Activated T-helper 17 cell treated with anti-CD3 and anti-CD28 coated beads, Interleukin-2, amount 50 U/mL, for 72 hours (primary cell): Measurements from ENCODE around the gene GPC5. TPM values are rescaled to one million over a fixed set of nuclear protein-coding genes. Genes with fewer than 3 reads are reported as not detected.

Experiments used
- ATAC-seq: fragments of 150-1000 bp; cut with Tn5 transposase; replicated peaks from 2 replicates; pipeline ENCODE4 v1.10.0; 2021; ENCODE audit warnings: mild to moderate bottlenecking, moderate library complexity
- H3K27ac Mint-ChIP-seq: one replicate; pipeline ENCODE4 v1.8.0; 2022; ENCODE audit warnings: mixed read lengths
- H3K27me3 Mint-ChIP-seq: one replicate; pipeline ENCODE4 v1.8.0; 2022; ENCODE audit warnings: mixed read lengths
- H3K36me3 Mint-ChIP-seq: one replicate; pipeline ENCODE4 v1.8.0; 2022; ENCODE audit warnings: low read depth, mild to moderate bottlenecking, mixed read lengths
- H3K4me1 Mint-ChIP-seq: one replicate; pipeline ENCODE4 v1.8.0; 2022; ENCODE audit warnings: mixed read lengths
- H3K4me3 Mint-ChIP-seq: one replicate; pipeline ENCODE4 v1.8.0; 2022; ENCODE audit warnings: mild to moderate bottlenecking, mixed read lengths
- H3K9me3 Mint-ChIP-seq: one replicate; pipeline ENCODE4 v1.8.0; 2022; ENCODE audit warnings: mixed read lengths
- total RNA-seq, 2 donors: library from RNA; stranded (reverse); gene quantifications; one replicate each; pipeline ENCODE4 v1.2.3, GENCODE V29; 2022

Gene GPC5
- total RNA-seq, 2 donors from 2014 or later, result 0.09 to 0.29 TPM

DNA sequence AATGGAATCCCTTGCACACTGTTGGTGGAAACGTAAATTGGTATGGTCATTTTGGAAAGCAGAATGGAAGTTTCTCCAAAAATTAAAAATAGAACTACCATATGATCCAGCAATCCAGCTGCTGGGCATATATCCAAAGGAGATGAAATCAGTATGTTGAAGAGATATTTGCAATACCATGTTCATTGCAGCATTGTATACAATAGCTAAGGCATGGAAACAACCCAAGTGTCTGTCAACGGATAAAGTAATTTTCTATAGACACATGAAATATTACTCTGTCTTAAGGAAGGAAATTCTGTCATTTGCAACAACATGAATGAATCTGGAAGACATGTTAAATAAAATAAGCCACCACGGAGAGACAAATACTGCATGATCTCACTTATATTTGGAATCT, 124.7 kb downstream of the GPC5 start:
- Mint-ChIP-seq H3K4me3 (no peak overlapping the region), H3K4me1 (no peaks in the 10 kb centered on the region), H3K27ac (no peak overlapping the region), H3K27me3 (no peaks in the 10 kb centered on the region), H3K36me3 (no peaks in the 10 kb centered on the region), H3K9me3 (no peaks in the 10 kb centered on the region)
- ATAC-seq, result no peak

DNA sequence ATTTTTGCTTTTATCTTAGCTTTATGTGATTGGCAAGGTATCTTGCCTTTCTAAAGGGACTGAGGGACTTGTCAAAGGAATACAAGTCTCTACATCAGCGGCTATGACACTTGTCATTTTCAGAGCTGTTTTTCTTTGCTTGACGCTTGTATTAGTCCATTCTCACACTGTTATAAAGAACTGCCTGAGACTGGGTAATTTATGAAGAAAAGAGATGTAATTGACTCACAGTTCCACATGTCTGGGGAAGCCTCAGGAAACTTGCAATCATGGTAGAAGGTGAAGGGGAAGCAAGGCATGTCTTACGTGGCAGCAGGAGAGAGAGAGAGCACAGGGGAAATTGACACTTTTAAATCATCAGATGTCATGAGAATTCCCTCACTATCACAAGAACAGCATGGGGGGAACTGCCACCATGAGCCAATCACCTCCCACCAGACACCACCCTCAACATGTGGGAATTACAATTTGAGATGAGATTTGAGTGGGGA, 128.2 kb downstream of the GPC5 start:
- Mint-ChIP-seq H3K27ac (no peak overlapping the region), H3K36me3 (no peaks in the 10 kb centered on the region), H3K9me3 (no peaks in the 10 kb centered on the region), H3K27me3 (no peaks in the 10 kb centered on the region), H3K4me3 (no peak overlapping the region), H3K4me1 (no peaks in the 10 kb centered on the region)
- ATAC-seq, result no peak

DNA sequence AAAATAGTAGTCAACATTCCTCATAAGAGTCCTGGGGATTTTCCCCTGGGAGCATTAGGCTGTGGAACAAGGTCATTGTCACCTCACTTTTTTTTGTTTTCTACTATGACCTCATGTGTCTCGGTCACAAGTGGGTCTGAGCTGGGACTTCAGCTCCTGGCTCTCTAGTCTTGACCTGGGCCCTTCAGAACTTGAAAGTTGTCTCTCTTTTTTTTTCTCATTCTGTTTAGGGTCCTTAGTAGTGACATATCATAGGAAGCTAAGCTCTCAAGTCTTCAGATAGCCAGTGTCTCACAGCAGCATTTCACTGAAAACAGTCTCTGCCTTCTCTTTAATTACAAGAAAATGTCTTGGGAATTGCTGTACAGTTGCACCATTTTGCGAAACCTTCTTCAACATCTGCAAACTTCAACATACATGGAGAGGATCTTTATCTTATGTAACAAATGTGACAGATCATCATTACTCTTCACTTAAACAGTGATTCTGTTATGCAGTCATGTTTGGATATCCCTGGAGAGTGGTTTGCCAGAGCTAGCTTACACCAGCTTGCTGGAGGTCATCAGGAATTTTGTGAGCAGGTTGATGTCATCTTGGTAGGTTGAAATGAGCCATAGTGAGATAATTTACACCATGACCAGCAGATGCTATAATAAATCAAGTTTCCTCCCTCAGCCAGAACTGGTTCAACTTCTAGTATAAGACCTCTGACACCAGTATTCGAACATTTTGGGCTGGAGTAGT, 131.5 kb downstream of the GPC5 start:
- Mint-ChIP-seq H3K4me3 (no peak overlapping the region), H3K9me3 (no peaks in the 10 kb centered on the region), H3K36me3 (no peaks in the 10 kb centered on the region), H3K27me3 (no peaks in the 10 kb centered on the region), H3K27ac (no peak overlapping the region), H3K4me1 (no peaks in the 10 kb centered on the region)
- ATAC-seq, result no peak

DNA sequence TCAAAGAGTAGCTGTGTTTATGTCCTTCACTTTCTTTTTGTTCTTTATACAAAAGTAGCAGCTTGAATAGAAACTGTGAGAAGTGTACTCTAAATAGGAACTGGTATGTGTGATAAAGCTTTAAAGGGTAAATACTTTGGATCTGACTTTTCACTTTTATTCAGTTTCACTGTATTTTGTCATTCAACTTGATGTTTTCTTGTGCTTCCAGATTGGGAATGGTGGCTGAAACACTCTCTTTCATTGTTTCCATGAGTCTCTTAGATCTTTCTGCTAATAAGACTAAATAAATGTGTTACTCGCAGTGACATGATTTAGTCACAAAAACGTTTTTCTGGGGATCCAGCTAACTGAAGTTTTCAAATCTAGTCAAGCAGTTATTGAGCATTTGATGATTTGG, 133.2 kb downstream of the GPC5 start:
- ATAC-seq, result no peak
- Mint-ChIP-seq H3K9me3 (no peaks in the 10 kb centered on the region), H3K36me3 (no peaks in the 10 kb centered on the region), H3K27me3 (no peaks in the 10 kb centered on the region), H3K4me3 (no peak overlapping the region), H3K4me1 (no peaks in the 10 kb centered on the region), H3K27ac (no peak overlapping the region)

DNA sequence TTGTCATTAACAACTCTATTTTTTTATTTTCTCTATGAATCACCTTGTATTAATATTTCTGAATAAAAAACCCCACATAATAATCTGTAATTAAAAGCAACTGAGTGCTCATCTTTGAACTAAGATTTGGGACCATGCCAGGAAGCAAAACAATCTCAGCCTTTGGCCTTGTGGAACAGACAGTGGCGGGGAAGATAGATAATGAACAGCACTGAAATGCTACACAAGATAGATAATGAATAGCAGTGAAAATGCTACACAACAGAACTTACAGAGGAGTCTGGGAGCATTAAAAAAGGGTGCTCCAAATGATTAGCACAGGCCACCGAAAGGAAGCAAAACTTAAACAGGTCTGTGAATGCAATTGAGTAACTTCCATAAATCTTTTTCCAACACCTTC, 134.9 kb downstream of the GPC5 start:
- H3K9me3 Mint-ChIP-seq, result no peaks in the 10 kb centered on the region
- H3K27ac Mint-ChIP-seq, result no peak overlapping the region
- no peaks in the 10 kb centered on the region for H3K27me3 Mint-ChIP-seq
- H3K4me1 Mint-ChIP-seq, result no peaks in the 10 kb centered on the region
- no peak for ATAC-seq
- no peaks in the 10 kb centered on the region for H3K36me3 Mint-ChIP-seq
- no peak overlapping the region for H3K4me3 Mint-ChIP-seq

DNA sequence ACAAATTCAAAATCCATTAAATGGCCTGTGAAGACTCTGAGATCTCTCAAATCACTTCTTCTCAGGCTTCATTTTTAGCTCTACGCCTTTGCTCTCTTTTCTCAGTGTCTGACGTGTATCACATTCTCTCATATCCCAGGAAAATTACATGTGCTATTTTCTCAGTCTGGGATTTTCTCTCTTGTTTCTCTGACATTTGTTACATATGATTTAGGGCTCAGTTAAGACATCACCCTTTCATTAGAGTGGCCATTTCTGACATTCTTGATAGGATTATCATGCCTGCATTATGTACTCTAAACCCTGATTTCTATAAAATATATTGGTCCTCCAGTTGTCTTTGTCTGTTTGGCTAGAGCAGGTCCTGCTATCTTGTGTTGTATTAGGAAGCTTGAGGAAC, 136.6 kb downstream of the GPC5 start:
- Mint-ChIP-seq H3K4me1 (no peaks in the 10 kb centered on the region), H3K4me3 (no peak overlapping the region), H3K36me3 (no peaks in the 10 kb centered on the region), H3K9me3 (no peaks in the 10 kb centered on the region), H3K27ac (no peak overlapping the region), H3K27me3 (no peaks in the 10 kb centered on the region)
- no peak for ATAC-seq

DNA sequence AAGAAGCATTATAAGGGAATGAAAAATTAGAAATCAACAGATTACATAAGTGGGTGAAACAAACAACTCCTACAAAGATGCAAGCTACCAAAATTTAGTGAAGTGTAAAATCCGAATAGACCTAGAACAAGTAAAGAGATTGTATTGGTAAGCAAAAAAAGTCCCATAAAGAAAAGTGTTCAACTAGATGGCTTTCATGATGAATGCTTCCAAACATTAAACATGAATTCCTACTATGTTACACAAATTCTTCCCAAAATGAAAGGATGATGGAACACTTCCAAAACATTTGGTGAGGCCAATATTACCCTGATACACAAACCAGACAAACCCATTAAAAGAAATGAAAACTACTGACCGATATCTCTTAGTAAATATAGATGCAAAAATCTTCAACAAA, 139.0 kb downstream of the GPC5 start:
- no peaks in the 10 kb centered on the region for H3K9me3 Mint-ChIP-seq
- no peaks in the 10 kb centered on the region for H3K36me3 Mint-ChIP-seq
- no peak overlapping the region for H3K27ac Mint-ChIP-seq
- no peaks in the 10 kb centered on the region for H3K4me1 Mint-ChIP-seq
- ATAC-seq, result no peak
- H3K4me3 Mint-ChIP-seq, result no peak overlapping the region
- no peaks in the 10 kb centered on the region for H3K27me3 Mint-ChIP-seq

DNA sequence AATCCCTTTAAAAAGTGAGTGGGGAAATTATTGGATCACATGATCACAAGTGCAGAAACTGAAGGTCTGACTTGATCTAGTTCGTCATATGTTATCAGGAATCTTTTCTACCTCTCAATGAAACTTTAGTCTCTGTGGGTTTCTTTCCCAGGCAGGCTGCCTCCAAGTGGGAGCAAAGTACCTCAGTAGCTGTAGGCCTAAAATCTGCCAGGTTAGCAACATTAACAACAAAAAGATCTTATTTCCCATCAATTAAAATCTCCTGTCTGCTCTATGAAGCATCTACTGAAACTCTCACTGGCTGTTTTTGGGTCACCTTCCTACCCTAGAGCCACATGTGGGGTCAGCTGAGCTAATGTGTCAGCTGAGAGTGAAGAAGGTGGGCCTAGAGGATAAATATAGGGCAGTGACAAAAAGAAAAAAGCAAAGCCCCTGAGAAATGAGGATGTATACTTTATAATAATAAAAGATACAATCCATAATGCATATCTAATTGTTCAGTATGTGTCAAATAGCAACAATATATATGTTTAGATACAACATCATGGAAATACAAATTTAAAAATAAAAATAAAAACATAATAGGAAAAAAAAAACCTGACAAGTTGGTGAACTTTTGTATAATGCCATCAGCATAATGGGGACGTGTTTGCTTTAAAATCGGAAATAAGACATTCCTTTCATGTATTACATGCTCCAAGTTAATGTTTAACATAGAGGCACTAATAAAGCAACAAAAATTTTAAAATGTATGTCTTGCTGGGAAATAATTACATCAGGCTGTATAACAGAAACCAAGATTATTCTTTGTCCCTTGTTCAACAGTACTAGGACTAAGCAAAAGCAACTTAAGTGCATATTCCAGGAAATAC, 141.1 kb downstream of the GPC5 start:
- no peak overlapping the region for H3K27ac Mint-ChIP-seq

DNA sequence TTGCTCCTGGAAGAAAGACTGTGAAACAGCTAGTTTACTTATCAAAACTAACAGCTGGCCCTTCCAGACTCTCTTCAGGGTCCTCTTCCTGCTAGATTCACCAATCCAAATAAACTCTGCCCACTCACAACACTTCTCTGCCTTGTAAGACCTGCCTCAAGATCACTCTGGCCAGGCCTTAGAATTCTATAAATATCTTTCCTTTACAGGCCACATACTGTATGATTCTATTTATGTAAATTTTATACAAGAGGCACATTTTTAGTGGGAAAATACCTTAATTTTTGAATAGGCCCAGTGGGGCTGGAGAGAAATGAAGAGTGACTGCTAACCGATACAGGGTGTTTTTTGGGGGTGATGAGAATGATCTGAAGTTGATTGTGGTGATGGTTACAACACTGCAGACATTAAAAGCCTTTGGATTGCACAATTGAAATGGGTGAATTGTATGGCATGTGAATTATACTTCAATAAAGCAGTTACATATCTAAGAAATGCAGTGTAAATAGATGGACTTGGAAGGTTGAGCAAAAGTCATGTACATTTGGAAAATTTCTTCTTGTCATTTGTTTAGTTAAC, 141.8 kb downstream of the GPC5 start:
- no peaks in the 10 kb centered on the region for H3K9me3 Mint-ChIP-seq
- no peaks in the 10 kb centered on the region for H3K4me1 Mint-ChIP-seq
- H3K27me3 Mint-ChIP-seq, result no peaks in the 10 kb centered on the region
- H3K36me3 Mint-ChIP-seq, result no peaks in the 10 kb centered on the region
- H3K4me3 Mint-ChIP-seq, result no peak overlapping the region
- H3K27ac Mint-ChIP-seq, result no peak overlapping the region
- ATAC-seq, result no peak

More for the DNA sequence above, 141.1 kb downstream of the GPC5 start:
- Mint-ChIP-seq H3K9me3 (no peaks in the 10 kb centered on the region), H3K36me3 (no peaks in the 10 kb centered on the region), H3K27me3 (no peaks in the 10 kb centered on the region), H3K4me1 (no peaks in the 10 kb centered on the region), H3K4me3 (no peak overlapping the region)
- ATAC-seq, result no peak

DNA sequence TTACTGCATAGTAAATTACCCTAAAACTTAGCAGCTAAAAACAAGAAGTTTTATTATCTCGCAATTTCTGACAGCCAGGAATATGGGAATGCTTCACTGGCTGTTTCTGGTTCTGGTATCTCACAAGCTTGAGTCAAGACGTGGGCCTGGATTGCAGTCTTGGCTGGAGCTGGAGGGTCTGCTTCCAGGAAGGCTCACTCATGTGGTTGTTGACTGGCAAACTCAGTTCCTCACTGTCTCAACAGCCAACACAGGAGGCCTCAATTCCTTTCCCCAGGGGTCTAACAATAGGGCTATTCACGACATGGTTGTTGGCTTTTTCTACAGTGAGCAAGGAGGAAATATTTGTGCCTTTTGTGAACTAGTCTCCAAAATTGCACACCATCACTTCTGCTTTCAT, 146.3 kb downstream of the GPC5 start:
- Mint-ChIP-seq H3K4me3 (no peak overlapping the region), H3K27me3 (no peaks in the 10 kb centered on the region), H3K9me3 (peaks cover 5% of the 10 kb centered on the region), H3K36me3 (no peaks in the 10 kb centered on the region), H3K4me1 (no peaks in the 10 kb centered on the region), H3K27ac (no peak overlapping the region)
- ATAC-seq, result no peak

DNA sequence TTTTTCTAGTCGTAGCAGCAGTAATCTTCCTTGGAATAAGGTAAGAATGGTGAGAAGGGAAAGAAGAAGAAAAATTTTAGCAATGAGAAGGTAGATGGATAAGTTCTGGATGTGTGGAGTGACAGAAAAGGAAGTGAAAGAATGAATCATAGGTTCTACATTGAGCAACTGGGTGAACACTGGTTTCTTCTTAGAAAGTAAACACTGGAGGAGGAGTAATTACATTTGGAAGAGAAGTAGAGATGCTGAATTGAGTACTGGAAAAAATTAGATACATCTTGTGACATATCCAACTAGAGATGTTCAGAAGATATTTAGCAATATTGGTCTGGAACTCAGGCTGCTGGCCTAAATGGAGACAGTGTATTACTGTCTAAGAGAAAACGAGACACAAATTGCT, 148.5 kb downstream of the GPC5 start:
- Mint-ChIP-seq H3K27me3 (no peaks in the 10 kb centered on the region), H3K9me3 (peaks cover 5% of the 10 kb centered on the region), H3K4me1 (no peaks in the 10 kb centered on the region), H3K4me3 (no peak overlapping the region), H3K27ac (no peak overlapping the region), H3K36me3 (no peaks in the 10 kb centered on the region)
- ATAC-seq, result no peak

DNA sequence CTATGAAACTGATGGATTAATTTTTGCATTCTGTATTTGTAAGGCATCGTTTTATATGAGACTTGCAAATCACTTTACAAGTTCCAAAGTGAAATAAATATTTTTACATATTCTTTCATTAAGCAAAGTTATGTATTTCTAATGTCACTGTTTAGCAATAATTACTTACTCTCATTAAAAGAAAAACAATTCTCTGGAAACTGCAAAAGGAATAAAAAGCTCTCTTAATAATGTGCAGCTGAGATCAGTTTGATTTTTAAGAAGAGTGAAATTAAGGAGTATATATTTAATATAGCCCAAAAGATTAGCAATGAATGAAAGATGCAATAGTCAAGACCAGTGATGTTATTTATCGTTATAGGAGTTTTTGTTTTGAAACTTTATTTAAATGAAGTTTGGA, 155.2 kb downstream of the GPC5 start:
- Mint-ChIP-seq H3K36me3 (no peaks in the 10 kb centered on the region), H3K27me3 (no peaks in the 10 kb centered on the region), H3K4me3 (no peak overlapping the region), H3K4me1 (no peaks in the 10 kb centered on the region), H3K27ac (no peak overlapping the region), H3K9me3 (peaks cover 12% of the 10 kb centered on the region)
- ATAC-seq, result no peak

DNA sequence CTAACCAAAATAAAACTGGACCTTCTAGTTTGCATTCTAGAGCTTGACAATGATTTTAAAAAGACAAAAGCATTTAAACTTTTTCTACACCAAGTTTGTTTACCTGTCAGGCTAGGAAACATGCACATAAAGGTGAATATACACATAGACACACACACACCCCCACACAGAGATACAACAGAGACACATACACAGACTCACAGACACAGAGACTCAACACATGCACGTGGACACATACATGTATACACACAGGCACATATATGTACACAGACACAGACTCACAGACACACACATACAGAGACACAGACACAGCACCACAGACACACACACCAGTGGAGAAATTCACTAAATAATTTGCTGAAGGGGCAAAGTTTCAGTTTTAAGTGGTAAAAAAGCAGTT, 155.7 kb downstream of the GPC5 start:
- Mint-ChIP-seq H3K27ac (no peak overlapping the region), H3K4me3 (no peak overlapping the region), H3K36me3 (no peaks in the 10 kb centered on the region), H3K27me3 (no peaks in the 10 kb centered on the region), H3K9me3 (peaks cover 8% of the 10 kb centered on the region), H3K4me1 (no peaks in the 10 kb centered on the region)
- no peak for ATAC-seq

DNA sequence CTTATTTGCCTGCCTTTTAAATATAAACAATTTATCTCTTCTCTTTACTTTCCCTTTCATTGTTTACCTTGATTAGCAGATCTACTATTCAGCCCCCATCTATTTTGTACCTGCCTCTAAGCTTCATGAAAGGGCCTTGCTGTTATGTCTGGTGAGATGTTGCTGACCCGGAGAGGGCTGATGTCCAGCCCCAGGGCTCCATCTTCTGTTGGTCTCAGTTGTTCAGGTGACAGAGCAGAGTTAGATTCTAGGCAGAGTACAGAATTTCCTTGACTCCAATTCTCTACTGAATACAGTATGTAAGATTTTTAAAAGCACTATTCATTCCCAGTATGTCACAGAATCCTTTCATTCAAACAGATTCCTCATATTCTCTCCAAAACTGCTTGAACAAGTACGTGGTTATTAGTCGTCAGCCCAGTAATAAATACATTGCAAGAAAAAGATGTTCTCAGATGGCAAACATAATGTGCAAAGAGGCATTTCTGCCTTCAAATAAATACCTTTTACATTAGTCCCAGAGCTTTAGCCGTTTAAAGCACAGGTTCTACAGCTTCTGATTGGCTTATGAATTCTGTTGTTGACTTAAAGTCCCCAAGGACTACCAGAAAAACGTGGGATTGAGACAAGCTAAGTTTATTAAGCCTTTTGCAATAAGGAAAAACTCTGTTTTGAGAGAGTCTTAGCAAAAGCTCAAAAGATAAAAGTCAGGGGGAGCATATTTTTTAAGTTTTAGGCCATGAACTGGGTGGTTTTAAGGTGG, 159.1 kb downstream of the GPC5 start:
- peaks cover 8% of the 10 kb centered on the region for H3K9me3 Mint-ChIP-seq
- no peaks in the 10 kb centered on the region for H3K27me3 Mint-ChIP-seq
- no peaks in the 10 kb centered on the region for H3K36me3 Mint-ChIP-seq
- H3K27ac Mint-ChIP-seq, result no peak overlapping the region
- H3K4me3 Mint-ChIP-seq, result no peak overlapping the region
- no peak for ATAC-seq
- no peaks in the 10 kb centered on the region for H3K4me1 Mint-ChIP-seq
